Stimulated activated CD4-positive, alpha-beta T cell treated with anti-CD3 and anti-CD28 coated beads, TNF-alpha, amount 100 ng/mL, for 24 hours (primary cell): Measurements from ENCODE around the gene CRLF3.
"Not testable (repeated sequence)": the region's sequence is repeated elsewhere in the genome, so short reads cannot be mapped to it uniquely, and the experiment has no call there.

Experiments used
- DNase-seq, 3 experiments: peaks; one replicate each; pipeline ENCODE4 v3.0.0-alpha.2; 2020; ENCODE audit warnings: low read depth in 3 of 3

Gene CRLF3

DNA sequence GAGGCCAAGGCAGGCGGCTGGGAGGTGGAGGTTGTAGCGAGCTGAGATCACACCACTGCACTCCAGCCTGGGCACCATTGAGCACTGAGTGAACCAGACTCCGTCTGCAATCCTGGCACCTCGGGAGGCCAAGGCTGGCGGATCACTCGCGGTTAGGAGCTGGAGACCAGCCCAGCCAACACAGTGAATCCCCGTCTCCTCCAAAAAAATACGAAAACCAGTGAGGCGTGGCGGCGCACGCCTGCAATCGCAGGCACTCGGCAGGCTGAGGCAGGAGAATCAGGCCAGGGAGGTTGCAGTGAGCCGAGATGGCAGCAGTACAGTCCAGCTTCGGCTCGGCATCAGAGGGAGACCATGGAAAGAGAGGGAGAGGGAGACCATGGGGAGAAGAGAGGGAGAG, 88.1 kb downstream of the CRLF3 start:
- DNase-seq, result not testable (repeated sequence)

GRCh38 chr17:30735644-30736043, 88.8 kb downstream of the CRLF3 start:
- DNase-seq, result not testable (repeated sequence)

DNA sequence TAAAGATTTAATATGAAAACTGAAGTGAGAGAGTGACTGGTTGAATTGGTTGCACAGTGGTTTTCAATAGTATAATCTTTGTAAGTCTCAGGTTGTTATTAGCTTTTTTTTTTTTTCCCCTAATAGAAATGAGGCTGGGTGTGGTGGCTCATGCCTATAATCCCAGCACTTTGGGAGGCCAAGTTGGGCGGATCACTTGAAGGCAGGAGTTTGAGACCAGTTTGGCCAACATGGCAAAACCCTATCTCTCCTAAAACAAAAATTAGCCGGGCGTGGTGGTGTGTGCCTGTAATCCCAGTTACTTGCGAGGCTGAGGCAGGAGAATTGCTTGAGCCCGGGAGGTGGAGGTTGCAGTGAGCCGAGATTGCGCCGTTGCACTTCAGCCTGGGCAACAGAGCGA, 89.3 kb downstream of the CRLF3 start:
- not testable (repeated sequence) for DNase-seq

- not testable (repeated sequence) for DNase-seq
Observed at GRCh38 chr17:30734153-30734552, 90.3 kb downstream of the CRLF3 start.
